Measurements from ENCODE around the gene ARHGEF3.

ARHGEF3 gene

DNA sequence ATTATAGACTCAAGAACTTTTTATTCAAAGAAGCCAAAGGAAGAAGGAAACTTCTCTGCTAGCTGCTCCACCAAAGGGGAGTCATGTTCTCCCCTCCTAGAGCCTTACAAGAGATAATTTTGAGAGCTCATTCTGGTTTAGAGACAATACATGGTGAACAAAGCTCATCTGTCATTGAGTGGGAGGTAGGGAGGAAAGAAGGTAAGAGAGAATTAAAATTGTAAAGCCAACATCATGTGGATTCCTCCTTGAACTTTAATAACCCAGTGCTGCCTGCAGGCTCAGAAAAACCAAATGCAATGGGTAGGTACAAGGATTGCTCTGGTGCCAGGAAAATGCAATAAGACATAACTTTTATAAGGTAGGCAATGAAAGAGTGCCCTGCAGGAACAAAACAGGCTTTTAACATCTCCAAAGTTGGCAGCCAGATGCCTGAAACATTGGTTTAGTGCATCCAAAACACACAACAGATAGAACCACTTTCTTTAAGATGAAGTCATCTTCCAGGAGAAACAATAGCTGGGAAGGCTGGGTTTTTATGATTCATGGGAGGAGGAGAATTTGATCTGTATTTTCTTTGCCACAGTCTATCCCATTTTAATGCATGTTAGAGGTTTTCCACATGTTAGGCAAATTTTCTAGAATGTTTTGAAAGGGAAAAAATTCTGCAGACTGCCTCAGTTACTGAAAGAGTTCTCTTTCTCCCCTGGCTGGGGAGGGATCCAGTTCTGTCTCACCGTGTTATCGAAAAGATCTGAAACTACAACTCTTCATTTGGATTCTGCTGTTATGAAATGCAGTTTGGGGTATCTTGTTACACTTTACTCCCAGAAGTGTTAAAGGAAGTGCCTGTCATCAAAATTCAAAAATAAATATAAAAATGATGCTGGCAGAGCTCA, 11.3 kb upstream of the ARHGEF3 start:
- peak overlapping the region; percentile 70 for H3K27ac ChIP-seq
- TF ChIP-seq, protein P1, sequence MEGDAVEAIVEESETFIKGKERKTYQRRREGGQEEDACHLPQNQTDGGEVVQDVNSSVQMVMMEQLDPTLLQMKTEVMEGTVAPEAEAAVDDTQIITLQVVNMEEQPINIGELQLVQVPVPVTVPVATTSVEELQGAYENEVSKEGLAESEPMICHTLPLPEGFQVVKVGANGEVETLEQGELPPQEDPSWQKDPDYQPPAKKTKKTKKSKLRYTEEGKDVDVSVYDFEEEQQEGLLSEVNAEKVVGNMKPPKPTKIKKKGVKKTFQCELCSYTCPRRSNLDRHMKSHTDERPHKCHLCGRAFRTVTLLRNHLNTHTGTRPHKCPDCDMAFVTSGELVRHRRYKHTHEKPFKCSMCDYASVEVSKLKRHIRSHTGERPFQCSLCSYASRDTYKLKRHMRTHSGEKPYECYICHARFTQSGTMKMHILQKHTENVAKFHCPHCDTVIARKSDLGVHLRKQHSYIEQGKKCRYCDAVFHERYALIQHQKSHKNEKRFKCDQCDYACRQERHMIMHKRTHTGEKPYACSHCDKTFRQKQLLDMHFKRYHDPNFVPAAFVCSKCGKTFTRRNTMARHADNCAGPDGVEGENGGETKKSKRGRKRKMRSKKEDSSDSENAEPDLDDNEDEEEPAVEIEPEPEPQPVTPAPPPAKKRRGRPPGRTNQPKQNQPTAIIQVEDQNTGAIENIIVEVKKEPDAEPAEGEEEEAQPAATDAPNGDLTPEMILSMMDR (IDR thresholded peaks at IDR 0.05), result no peak
- no peak for TF ChIP-seq ZFX (IDR thresholded peaks at IDR 0.05; ENCODE audit: borderline replicate concordance)

DNA sequence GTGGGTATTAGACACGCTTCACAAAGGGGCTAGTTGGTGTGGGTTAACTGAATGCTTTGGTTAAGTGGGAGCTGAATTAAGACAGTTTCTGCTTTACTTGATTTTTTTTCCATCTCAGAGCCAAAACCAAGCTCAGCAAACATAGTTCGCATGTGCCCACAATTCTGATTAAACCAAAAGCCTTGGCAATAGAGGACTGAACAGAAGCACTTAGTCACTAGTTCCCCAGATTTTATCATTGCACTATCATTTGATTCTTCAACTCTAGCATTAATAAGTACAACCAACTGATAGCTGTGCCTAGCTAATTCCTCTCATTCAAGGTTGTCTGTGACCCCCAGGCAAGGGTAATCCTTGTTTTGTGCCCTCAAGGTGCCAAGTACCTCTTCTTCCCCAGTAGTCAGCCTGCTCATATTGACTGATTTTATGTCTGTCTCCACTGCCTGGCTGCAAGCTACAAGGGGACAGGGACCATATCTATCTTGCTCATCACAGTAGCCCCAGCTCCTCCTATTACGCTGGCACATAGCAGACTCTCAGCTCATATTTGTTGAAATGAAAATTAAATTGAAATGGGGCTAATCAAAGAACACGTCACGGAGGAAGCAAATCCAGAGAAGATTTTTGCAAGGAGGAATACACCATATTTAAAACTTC, 9.9 kb upstream of the ARHGEF3 start:
- TF ChIP-seq ZFX (IDR thresholded peaks at IDR 0.05; ENCODE audit: borderline replicate concordance), result no peak
- TF ChIP-seq, protein P1 (IDR thresholded peaks at IDR 0.05), result no peak
- H3K27ac ChIP-seq, result peak overlapping the region; percentile 70

DNA sequence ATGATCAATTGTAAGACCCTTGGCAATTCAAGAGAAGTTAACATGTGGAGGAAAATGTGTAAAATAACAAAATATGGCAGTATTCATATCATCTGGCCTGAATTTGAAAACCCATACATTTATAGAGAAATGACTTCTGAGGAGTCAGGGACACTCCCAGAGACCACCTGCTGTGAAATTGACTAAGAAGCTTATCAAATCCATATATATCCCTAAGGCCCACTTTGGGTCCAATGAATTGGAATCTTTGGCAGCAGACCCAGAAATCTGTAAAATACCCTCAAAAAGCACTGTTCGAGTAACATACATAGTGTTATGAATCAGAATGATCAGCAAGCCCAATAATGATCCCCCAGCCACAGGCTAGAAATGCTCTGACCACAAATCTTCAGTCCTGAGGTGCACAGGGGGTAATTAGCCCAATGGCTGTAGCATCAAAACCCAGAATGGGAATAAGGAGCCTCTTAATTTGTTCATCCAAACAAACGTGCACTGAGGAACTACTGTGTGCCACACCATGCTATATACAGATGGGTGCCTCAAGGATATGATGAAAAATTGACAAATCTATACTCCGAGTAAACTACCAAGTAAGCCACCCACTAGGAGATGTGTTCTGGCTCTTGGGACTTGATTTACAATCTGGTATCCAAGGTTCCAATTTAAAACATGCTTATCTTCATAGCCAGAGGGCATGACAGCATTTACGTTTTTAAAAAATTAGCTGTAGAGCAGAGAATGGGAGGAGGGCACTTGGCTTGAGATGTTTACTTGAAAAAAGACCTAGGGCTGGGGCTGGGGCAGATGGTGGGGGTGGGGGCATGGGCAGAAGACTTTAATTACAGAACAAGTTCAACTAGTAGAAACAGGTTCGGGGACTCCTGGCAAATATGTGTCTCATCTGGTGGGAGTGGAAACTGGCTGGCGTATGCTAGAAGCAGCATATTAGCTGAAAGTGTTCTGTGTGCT, 9.1 kb upstream of the ARHGEF3 start:
- TF ChIP-seq ZFX (IDR thresholded peaks at IDR 0.05; ENCODE audit: borderline replicate concordance), result no peak
- TF ChIP-seq, protein P1 (IDR thresholded peaks at IDR 0.05), result no peak
- H3K27ac ChIP-seq, result peak overlapping the region; percentile 70

DNA sequence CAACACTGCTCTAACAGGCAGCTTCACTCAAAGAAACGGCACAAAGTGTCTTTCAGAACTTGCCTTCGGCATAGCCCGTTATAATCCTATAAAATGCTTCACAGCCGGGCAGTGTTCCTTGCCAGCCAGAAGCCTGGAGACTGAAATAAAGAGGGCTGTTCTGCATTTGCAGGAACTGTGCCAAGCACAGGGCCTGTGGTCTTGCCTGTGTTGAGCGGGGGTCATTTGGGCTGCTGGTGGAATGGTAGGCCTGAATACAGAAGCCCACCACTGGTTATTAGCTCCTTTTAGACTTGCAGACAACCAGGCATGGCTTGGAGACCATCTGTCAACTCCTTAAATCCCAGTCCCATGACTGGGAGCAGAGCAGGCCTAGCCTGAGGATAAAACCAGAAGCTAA, 4.7 kb upstream of the ARHGEF3 start:
- 0 out of 2 replicates have a peak overlapping the region, but pooled peaks have one; percentile 12 for H3K27ac ChIP-seq
- no peak for TF ChIP-seq ZFX (IDR thresholded peaks at IDR 0.05; ENCODE audit: borderline replicate concordance)
- TF ChIP-seq, protein P1 (IDR thresholded peaks at IDR 0.05), result no peak

DNA sequence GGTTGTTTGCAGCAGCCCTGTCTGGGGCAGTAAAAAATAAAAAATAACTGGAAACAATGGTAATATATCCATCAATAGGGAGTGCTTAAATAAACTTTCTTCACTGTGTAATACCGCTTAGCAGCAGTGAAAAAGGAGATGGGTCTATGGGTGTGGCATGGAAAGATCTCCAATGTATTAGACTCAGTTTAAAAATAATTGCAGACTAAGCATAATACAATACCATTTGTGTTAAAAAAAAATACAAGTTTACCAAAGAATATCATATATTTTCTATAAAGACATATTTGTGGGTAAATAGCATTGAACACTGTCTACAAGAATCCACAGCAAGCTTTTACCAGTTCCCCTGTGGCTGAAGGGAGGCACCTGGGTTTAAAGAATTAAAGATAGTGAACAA, 1.0 kb upstream of the ARHGEF3 start:
- H3K27ac ChIP-seq, result no peak overlapping the region
- TF ChIP-seq, protein P1 (IDR thresholded peaks at IDR 0.05), result no peak
- TF ChIP-seq ZFX (IDR thresholded peaks at IDR 0.05; ENCODE audit: borderline replicate concordance), result no peak

DNA sequence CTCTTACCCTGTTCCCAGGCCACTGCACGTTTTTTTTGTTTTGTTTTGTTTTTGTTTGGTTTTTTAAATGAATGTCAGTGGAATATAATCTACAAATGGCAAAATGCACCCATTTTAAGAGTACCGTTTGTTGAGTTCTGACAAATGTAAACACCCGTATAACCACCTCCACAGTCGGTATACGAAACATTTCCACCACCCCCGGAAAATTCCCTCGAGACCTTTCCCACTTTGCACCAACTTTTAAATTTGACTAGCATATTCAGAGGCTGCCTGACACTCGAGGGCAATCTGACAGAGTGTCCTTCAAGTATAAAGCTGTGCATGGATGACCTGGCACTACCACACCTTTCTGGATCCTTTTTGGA, 613 bp upstream of the ARHGEF3 start:
- H3K27ac ChIP-seq, result no peak overlapping the region
- TF ChIP-seq, protein P1 (IDR thresholded peaks at IDR 0.05), result no peak; the same call in 1 of the 2 replicates
- no peak for TF ChIP-seq ZFX (IDR thresholded peaks at IDR 0.05; ENCODE audit: borderline replicate concordance)
